GM19023 (cell line): ENCODE data around the gene SLC38A2.

Experiments
- ATAC-seq: cut with Tn5 transposase; IDR thresholded peaks from one replicate; pipeline ENCODE4 v1.9.1; 2021; ENCODE audit warnings: mild to moderate bottlenecking, moderate library complexity; ENCODE audit not compliant: unreplicated experiment

The SLC38A2 gene

DNA sequence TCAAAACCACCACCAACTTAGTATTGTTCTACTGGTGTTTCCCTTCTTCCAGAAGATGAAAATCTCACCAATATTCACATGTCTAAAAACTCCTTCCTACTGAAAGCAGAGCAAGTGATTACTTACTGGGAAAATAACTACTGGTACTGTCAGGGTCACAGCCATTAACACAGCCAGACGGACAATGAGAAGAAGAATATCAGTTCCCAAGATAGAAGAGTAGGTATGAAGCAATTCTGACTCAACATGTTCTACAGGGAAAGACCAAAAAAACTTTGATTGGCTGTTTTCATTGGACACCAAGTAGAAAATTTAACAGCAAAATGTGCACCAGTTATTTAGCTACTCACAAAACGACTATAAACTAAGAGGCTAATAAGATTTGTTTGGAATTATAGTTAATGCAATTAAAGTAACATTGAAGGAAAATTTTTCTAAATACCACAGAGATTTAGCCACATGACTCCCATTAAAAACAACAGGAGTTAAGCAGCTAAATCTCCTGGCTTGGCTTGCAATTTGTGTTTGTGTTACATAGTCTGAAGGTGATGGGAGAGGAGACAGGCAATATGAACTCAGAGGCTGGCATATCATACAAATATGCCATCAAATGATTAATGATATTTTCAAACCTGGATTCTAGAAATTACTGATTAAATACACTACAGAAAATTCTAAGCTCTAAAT lies 9.5 kb downstream of the SLC38A2 start:
- ATAC-seq: no peak

DNA sequence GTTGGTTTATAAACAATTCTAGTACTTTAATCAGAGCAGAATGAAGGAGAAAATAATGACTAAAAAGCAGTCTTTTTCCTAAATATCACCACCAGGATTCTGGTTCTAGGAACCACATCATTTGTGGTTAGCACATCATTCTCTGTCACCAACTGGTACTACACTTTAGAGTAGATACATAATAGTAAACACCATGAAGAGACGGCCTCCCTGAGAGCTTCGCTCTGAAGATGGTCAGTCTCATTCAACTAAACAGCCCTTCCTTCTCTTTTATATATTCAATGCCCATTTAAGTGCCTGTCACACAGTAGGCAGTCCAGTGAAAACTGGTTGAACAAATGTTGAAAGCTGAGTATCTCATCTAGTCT lies 10.9 kb downstream of the SLC38A2 start:
- no peak for ATAC-seq

DNA sequence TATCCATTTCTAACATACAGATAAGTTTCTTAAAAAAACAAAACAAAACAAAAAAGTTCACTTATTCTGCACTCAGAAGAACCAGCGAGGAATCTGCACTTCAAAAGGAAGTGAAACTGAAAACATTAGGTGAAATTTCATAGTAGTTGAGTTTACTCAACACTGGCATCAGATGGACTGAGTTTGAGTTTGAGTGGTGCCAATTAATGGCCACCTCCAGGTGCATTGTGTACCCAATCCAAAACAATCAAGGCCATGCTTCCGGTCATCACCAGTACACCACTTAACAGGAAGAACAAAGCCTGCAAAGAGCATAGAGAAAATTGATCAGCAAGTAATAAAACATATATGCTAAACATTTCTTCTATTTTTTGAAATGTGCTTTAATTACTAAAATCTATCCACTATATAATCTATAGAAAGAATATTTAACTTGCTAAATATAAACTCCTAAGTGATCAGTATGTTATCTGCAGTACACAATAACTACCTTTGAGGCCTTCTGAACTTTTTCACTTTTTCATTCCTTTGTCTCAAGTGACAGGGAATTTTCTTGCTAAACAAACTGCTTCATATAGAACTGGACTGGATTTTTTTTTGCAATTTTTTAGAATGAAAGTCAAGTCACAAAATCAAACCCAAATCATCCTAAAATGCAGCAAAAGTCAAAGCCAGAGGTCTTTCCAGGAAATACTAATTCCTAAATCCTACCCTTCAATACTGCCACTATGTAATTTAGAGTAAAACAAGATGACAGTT lies 11.5 kb downstream of the SLC38A2 start:
- peak; percentile 60 for ATAC-seq

DNA sequence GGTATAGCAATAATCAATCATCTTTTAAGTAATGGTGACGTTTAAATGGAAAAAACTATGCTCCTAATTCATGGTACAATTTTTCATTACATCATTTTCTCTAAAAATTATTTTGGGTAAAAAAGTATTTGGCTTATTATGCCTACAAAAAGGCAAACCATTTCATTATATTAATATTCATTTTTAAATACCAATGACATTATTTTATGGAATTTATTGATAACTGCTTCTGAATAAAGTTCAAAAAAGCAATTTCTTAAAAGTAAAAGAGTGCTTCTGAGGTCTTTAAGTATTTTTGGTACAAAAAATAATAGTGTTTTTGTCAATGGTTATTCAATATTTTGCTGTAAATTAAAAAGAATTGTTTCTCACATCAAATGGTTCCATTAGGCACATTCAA lies 12.2 kb downstream of the SLC38A2 start:
- no peak for ATAC-seq

DNA sequence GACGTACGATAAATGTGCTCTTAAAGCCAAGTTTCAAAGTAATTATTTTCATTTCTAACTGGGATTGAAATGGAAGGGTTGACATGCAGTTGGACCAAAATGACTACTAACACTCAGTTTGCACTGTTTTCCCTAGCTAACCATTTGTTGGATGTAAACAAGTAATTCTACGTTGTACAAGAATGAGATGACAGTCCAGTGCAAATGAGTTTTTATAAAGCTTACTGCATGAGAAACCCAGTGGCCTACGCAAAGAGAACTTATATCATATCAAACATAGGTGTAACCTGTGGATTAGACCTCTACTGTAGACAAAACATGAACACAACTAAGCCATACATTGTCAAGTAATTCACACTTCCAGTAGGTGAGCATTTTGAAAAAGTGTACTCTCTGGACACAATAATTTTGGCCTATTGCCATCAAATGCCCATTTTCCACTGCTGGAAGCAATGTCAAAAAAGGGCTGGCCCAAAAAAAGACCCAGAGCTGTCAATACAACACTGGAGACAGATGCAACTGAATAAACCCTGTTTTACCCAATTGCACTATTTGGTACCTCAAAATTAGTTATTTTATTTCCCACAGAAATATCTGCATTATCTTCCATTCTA lies 12.8 kb downstream of the SLC38A2 start:
- no peak for ATAC-seq

DNA sequence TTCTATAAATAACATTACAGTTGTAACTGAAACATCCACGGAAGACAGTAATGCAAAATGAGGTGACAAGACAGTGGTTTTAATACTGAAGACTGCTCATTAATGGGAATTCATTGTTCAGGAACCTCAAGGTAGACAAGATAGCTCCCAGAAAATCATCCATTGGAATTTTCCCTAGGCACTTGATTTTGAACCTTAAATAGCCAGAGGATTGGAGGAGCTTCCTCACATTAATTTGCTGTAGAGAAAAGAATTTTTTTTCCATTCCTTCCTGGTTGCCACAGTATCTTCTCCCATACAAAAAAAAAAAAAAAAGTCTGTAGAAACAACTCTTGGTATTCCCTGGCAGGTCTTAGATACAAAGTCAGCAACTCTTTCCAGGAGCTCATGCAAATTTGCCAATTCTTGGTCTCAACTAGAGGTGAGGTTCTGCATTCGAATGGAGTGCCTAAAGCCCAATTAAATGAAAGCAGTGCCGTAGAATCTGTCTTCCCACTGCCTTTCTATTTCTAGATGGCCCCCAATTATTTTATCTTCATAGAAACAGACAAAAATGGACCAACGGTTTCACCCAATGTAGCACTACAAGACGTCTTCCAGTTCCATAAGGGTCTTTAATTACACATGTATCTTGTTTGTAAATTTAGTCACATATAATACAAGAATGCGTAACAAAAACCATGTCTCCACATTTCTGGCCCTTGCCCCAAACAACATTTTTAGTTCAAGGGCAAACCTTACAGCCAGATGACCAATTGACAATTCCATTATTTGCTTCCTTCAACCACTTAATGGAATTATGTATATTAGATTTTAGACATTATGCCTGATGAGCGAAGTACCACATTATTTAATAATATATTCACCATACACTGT lies 13.5 kb downstream of the SLC38A2 start:
- no peak for ATAC-seq

DNA sequence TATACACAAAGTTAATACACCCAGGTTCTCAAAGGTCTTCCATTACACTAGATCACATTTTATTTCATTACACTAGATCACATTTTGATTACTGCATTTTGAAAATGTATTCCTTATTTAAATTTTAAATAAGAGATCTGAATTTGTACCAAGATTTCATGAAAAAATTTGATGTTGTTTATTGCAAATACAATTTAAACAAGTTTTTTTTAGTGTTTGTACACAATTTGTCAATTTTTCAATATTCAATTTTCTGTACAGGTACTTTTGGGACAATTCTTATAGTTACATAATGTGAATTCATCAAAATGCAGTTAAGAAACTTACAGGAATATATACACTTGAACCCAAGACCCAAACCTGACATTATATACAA lies 14.3 kb downstream of the SLC38A2 start:
- ATAC-seq: no peak

DNA sequence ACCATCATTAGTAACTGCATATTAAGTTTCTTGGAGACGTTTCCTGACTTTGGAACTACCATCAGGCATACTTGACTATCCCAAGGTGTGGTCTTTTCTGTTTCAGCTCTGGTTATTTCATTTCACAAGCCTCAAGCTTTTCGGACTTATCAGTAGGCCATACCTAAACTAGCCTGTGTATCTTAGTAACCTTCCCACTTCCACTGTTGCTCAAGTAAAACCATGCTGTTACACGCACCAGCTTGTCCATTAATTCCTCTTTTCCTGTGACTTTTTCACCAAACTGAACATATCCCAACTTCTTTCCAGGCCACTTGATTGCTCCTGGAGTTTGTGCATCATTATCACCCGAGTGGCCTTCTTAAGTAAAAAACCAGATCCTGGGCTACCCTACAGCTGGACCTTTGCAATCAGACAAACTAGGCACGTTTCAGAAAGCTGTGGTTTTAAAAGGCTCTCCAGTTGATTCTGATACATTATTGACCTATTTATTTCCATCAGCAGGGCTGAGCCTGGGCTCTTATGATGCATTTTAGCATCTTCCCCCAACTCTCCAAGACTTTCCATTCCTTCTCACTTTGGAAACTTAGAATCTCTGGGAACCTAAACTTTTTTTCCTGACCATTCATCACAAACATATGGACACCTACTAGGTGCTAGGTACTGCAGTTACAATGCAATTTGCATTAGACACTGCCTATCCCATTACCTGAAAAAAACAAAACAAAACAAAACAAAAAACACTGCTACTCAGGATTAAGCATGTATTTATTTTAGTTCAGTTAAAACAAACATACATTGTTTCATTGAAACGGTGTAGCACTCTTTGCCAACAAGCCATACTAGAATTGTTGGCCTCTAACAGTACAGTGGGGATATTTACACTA lies 14.9 kb downstream of the SLC38A2 start:
- ATAC-seq: no peak

DNA sequence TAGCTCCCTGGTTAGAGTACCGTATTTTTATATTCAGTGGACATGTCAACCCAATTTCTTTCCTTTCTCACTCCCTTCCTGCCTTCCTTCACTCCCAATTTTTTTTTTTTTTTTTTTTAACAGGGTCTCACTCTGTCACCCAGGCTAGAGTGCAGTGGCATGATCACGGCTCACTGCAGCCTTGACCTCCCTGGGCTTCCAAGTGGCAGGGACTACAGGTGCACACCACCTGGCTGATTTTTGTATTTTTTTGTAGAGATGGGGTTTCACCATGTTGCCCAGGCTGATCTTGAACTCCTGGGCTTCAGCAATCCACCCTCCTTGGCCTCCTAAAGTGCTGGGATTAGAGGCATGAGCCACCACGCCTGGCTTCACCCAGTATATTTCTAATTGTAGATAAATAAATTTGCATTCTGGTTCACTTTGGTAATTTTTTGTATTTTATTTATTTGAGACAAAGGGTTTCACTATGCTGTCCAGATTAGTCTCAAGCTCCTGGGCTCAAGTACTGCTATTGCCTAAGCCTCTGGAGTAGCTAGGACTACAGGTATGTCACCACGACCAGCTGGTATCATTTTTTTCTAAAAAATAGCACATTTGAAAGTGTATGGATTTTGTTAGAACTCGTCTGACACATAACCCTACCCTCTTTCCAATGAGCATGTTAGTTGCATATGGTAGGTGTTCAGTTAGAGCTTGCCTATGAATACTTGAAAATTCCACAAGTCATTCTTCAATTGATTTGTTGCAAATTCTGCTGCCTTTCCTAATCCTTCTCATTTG lies 15.7 kb downstream of the SLC38A2 start:
- no peak for ATAC-seq

DNA sequence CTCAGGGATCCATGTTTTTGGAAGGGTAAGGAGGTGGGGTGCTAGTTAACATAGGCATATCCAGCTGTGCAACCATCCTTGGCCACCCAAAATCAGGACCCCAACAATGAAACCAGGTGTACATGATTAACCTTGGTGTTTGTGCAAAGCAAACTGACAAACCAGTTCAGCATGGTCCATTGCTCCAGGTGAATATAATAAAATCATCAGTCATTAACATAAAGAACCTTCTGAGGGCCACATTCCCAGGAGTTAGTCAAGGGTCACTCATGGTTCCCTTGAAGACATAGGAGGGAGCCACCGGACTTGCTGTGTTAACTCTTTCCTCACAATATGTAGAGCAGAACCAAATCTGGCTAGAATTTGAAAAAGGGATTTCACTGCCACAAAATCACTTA lies 17.8 kb downstream of the SLC38A2 start:
- ATAC-seq: no peak

DNA sequence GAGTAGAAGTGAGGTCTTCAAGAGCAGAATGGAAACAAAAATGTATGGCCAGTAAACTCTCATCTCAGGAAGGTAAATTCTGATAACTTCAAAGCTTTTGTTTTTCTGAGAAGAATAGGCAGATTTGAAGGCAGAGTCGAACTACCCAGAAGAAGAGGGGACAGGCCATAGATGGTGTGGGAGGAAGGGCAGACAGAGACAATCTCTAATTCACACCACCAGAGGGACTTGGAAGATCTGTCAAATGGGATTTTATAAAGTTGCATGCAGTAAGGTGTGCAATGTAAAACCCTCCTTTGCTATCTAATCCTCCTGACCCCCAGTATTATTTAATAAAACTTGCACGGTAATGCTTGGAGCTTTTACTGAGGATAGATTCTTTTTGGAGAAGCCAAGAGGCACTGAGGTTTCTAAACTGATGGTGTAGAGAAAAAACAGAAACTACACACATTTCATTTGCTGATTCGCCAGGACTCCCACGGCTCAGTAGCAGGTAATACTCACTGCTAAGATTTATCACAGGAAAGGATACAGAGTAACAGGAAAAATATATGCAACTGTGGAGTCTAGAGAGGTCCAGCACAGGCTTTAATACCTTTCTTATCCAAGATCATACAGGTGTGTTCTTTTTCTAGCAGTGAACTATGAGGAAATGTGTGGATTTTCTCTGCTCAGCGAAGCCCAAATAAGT lies 18.3 kb downstream of the SLC38A2 start:
- no peak for ATAC-seq

DNA sequence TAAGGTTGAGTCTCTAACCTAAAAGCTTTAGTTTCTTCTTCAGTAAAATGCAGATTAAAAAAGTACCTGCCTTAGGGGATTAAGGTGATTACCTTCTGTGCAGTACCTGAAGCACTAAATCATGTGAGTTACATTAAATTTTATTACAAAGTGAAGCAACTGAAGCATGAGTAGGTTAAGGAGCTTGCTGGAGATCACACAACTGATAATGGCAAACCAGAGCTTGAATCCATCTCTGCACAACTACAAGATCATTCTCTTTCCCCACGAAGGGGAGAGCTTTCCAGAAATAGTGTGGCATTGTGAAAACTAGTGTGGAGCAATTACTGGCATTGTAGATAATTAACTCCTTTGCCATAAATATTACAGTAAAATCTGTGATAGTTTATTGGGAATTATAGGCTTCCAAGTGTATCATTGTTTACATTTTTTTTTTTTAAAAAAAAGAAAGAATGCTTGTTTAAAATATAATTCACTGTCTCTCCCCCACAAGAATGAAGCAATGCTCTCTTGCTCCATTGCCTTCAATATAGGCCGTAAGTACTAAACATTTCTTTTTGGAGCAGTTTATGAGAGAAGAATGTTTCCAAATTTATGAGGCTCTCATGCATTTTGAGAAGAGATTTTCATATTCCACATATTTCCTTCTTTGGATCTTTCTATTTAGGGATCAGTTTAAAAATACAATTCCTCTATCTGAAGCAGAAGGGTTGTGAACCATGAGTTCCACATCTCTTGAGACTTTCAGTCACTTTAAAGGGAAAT lies 20.5 kb downstream of the SLC38A2 start:
- no peak for ATAC-seq

DNA sequence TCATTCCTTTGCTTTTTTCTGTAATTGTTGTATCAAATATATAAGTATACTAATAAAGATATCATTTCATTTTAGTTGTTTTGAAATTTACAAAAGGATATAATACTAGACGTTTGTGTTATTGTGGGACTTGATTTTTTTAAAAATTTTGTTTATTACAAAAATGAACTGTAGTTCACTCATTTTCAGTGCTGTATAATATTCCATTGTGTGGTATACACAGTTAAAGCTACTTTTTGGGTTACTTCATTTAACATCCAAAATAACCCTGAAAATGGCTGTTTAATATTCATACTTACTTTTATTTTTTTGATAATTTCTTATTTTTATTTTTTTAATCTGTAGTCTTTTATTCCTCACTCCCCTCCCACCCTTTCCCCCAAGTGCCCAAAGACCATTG lies 21.4 kb downstream of the SLC38A2 start:
- no peak for ATAC-seq

DNA sequence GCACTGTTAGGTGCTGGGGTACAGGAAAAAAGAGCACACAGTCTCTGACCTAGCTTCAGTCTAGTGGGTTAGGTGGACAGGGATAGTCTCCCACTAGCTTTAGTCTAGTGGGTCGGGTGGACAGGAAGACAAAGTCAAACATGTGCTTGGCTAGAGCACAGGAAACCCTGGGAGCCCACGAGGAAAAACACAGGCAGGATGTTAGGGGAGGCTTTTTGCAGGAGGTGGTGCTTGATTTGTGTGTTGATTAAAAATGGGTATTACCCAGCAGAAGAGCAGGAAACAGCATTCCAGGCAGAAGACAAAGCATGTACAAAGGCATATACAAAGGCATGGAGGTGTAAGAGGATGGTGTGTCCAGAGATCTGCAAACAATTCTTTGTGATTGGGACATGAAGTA lies 23.3 kb downstream of the SLC38A2 start:
- ATAC-seq: no peak

DNA sequence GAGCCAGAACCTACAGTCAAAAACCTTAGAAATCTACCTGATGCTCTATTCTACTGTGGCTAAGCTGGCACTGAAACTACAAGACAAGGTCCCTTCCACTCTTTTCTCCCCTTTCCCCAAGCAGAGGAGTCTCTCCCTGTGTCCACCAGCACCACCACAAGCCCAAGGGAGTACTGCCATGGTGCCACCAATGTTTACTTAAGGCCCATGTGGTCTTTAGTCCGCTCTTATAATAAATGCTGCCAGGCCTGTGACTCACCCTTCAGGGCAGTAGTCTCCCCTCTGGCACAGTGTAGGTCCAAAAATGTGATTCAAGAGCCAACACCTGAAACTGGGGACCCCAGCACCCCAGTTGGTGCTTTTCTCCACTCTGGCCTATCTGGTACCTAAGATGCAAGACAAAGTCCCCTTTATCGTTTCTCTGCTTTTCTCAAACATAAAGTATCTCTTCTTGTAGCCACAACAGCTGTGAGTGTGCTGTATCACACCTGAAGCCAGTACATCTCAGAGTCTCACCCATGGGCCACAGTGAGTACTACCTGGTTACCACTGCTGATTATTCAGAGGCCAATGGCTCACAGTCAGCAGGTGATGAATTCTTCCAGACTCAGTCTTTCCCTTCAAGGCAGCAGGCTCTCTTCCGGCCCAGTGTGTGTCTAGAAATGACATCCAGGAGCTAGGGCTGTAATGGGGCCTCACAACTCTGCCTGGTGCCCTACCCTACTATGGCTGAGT lies 29.3 kb downstream of the SLC38A2 start:
- no peak for ATAC-seq

DNA sequence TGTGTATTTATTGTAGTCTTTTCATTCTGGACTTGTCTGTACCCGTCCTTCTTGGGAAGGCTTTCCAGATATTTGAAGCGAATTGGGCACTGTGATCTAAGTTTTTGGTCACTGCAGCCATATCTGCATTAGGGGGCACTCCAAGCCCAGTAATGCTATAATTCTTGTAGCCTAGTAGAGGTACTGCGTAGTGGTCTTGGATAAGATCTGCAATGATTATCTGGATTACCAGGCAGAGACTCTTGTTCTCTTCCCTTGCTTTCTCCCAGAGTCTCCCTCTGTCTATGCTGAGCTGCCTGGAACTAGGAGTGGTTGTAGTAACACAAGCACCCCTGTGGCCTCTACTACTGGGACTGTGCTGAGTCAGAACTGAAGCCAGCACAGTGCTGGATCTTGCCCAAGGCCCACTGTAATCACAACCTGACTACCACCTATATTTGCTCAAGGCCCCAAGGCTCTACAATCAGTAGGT lies 30.0 kb downstream of the SLC38A2 start:
- no peak for ATAC-seq

DNA sequence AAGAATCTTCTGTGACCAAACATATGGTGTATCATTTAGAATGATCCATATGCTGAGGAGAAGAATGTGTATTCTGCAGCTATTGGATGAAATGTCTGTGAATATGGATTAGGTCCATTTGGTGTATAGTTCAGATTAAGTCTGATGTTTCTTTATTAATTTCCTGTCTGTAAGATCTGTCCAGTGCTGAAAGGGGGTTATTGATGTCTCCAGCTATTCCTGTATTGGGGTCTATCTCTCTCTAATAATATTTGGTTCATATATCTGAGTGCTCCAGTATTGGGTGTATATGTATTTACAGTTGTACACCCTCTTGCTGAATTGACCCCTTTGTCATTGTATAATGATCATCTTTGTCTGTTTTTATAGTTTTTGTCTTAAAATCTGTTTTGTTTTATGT lies 33.5 kb downstream of the SLC38A2 start:
- ATAC-seq: no peak
